ENCODE data around the gene ARRB1. TPM values are rescaled to one million over a fixed set of nuclear protein-coding genes. Genes with fewer than 3 reads are reported as not detected.
A peak's percentile ranks its signal among the peaks of the same experiment; 100 is the strongest.
"Not testable (repeated sequence)": the region's sequence is repeated elsewhere in the genome, so short reads cannot be mapped to it uniquely, and the experiment has no call there.

The ARRB1 gene
- total RNA-seq, 2 donors from 2014 or later, result 70.3 to 73.4 TPM

- intact Hi-C loops (cut with DNase I), result loop anchor here (10.0 kb wide), 1 partner anchor 249 kb away; the partner anchor contains the start of gene GDPD5
- Histone ChIP-seq H3K27ac (peak overlapping the region; percentile 14), H3K27me3 (no peaks in the 10 kb centered on the region), H3K4me3 (no peak overlapping the region), H3K9ac (ENCODE audit: low read depth in 2 of 2, low read length in 2 of 2) (no peak overlapping the region), H3K4me1 (no peaks in the 10 kb centered on the region), H3K9me3 (no peaks in the 10 kb centered on the region), H3K36me3 (peaks cover 18% of the 10 kb centered on the region)
- DNase-seq, result no peak
- no peak for TF ChIP-seq CTCF (IDR thresholded peaks at IDR 0.05)
Observed at GRCh38 chr11:75276186-75276585, 75.3 kb downstream of the ARRB1 start.

GRCh38 chr11:75275581-75275980, 75.9 kb downstream of the ARRB1 start:
- H3K36me3 ChIP-seq, result peaks cover 18% of the 10 kb centered on the region
- H3K9me3 ChIP-seq, result no peaks in the 10 kb centered on the region
- intact Hi-C loops (cut with DNase I), result loop anchor here (10.0 kb wide), 1 partner anchor 249 kb away; the partner anchor contains the start of gene GDPD5
- H3K4me1 ChIP-seq, result no peaks in the 10 kb centered on the region
- no peaks in the 10 kb centered on the region for H3K27me3 ChIP-seq
- TF ChIP-seq CTCF (IDR thresholded peaks at IDR 0.05), result no peak
- no peak overlapping the region for H3K9ac ChIP-seq (ENCODE audit: low read depth in 2 of 2, low read length in 2 of 2)
- peak; percentile 50 for DNase-seq
- peak overlapping the region; percentile 14 for H3K27ac ChIP-seq
- no peak overlapping the region for H3K4me3 ChIP-seq

- intact Hi-C loops (cut with DNase I), result loop anchor here (10.0 kb wide), 1 partner anchor 250 kb away; the partner anchor contains the start of gene GDPD5
Observed at GRCh38 chr11:75274716-75275115, 76.7 kb downstream of the ARRB1 start.

GRCh38 chr11:75273411-75274391, 77.8 kb downstream of the ARRB1 start:
- intact Hi-C loops (cut with DNase I), result loop anchor here (10.0 kb wide), 1 partner anchor 251 kb away; the partner anchor contains the start of gene GDPD5
- no peak overlapping the region for H3K27ac ChIP-seq
- TF ChIP-seq CTCF (IDR thresholded peaks at IDR 0.05), result no peak
- H3K4me3 ChIP-seq, result no peak overlapping the region
- H3K9me3 ChIP-seq, result no peaks in the 10 kb centered on the region
- H3K36me3 ChIP-seq, result peaks cover 24% of the 10 kb centered on the region
- H3K9ac ChIP-seq (ENCODE audit: low read depth in 2 of 2, low read length in 2 of 2), result no peak overlapping the region
- no peaks in the 10 kb centered on the region for H3K27me3 ChIP-seq
- H3K4me1 ChIP-seq, result no peaks in the 10 kb centered on the region
- DNase-seq, result no peak

More at GRCh38 chr11:75274716-75275115, 76.7 kb downstream of the ARRB1 start:
- H3K4me1 ChIP-seq; H3K9ac ChIP-seq (ENCODE audit: low read depth in 2 of 2, low read length in 2 of 2); H3K9me3 ChIP-seq; H3K27ac ChIP-seq; H3K27me3 ChIP-seq; DNase-seq; H3K4me3 ChIP-seq: not testable (repeated sequence)
- H3K36me3 ChIP-seq, result peaks cover 18% of the 10 kb centered on the region

- peaks cover 17% of the 10 kb centered on the region for H3K36me3 ChIP-seq
- H3K27ac ChIP-seq, result no peak overlapping the region
- DNase-seq, result no peak
- no peaks in the 10 kb centered on the region for H3K27me3 ChIP-seq
- TF ChIP-seq CTCF (IDR thresholded peaks at IDR 0.05), result no peak
- no peaks in the 10 kb centered on the region for H3K9me3 ChIP-seq
- H3K4me1 ChIP-seq, result no peaks in the 10 kb centered on the region
- H3K9ac ChIP-seq (ENCODE audit: low read depth in 2 of 2, low read length in 2 of 2), result no peak overlapping the region
- intact Hi-C loops (cut with DNase I), result loop anchor here (10.0 kb wide), 1 partner anchor 252 kb away; the partner anchor contains the start of gene GDPD5
- no peak overlapping the region for H3K4me3 ChIP-seq
Observed at GRCh38 chr11:75272821-75273301, 78.6 kb downstream of the ARRB1 start.

All from colonic mucosa (tissue), 4 donors.